K562 (cell line): Measurements from ENCODE around the gene OMP. TPM values are rescaled to one million over a fixed set of nuclear protein-coding genes. Genes with fewer than 3 reads are reported as not detected.

Experiments used
- ARHGAP35 ChIP-seq: fragments of 450-650 bp; IDR thresholded peaks from 2 replicates; pipeline ENCODE4 v1.6.1; 2018; ENCODE audit not compliant: partially characterized antibody
- CBFB ChIP-seq: sonication (generic); formaldehyde crosslinking; IDR thresholded peaks from 2 replicates; pipeline ENCODE4 v1.4.0; 2020; ENCODE audit warnings: mild to moderate bottlenecking, missing genetic modification reagents
- RHOXF2B ChIP-seq: fragments of 250-450 bp; sonication (Bioruptor Pico); conservative IDR thresholded peaks from 2 replicates; pipeline ENCODE4 v1.5.1; 2021
- SFPQ ChIP-seq: fragments of 200-400 bp; formaldehyde crosslinking; IDR thresholded peaks from 2 replicates; pipeline ENCODE4 v1.6.1; 2017; ENCODE audit warnings: mild to moderate bottlenecking, low read depth, low read length, moderate library complexity
- ZFX ChIP-seq: sonication (generic); formaldehyde crosslinking; IDR thresholded peaks from 2 replicates; pipeline ENCODE4 v1.8.0; 2022; ENCODE audit warnings: mild to moderate bottlenecking, missing genetic modification reagents, moderate library complexity
- ZNF384 ChIP-seq: IDR thresholded peaks from 2 replicates; pipeline ENCODE4 v1.6.1; 2012; ENCODE audit warnings: low read depth, low read length, improper control_type of control experiment
- ZNF583 ChIP-seq: fragments of 250-450 bp; sonication (Bioruptor Pico); IDR thresholded peaks from 2 replicates; pipeline ENCODE4 v1.4.0; 2020
- polyA plus RNA-seq, 8 experiments: library from polyadenylated mRNA; depleted of rRNA in 4 of 8; stranded (reverse) in 5 of 8; unstranded in 3 of 8; fragments of >200 nt; fragmentation: Nextera tagmentation in 2 of 8; fragmentation: Illumina TruSeq in 1 of 8; extraction: Ambion mirVana in 2 of 8; extraction: Trizol in 1 of 8; gene quantifications; 2 replicates each; pipeline versions ENCODE4 v1.2.1 to v1.2.3, GENCODE V29; 2011 to 2014; ENCODE audit warnings: inconsistent platforms in 1 of 8, missing spikeins in 1 of 8
- total RNA-seq, 7 experiments: library from RNA; depleted of rRNA in 6 of 7; stranded (reverse); fragments of >200 nt in 6 of 7; fragmentation: Illumina TruSeq in 2 of 7; extraction: Trizol in 2 of 7; gene quantifications; 2 replicates each; pipeline versions ENCODE4 v1.2.1 to v1.2.3, GENCODE V29; 2011 to 2021; ENCODE audit warnings: low replicate concordance in 1 of 7
- TF ChIP-seq, protein P1 (sequence below): sonication (generic); formaldehyde crosslinking; IDR thresholded peaks from 2 replicates; pipeline ENCODE4 v1.8.0; 2022; ENCODE audit warnings: mild to moderate bottlenecking, missing genetic modification reagents

The OMP gene
- total and polyA plus RNA-seq, 9 of the 15 experiments (the other 6 are each of a cell fraction or from before 2014, with no cell fraction given) = not detected

GRCh38 chr11:77055913-77056312, 46.7 kb upstream of the OMP start (continued):
- TF ChIP-seq, protein P1, sequence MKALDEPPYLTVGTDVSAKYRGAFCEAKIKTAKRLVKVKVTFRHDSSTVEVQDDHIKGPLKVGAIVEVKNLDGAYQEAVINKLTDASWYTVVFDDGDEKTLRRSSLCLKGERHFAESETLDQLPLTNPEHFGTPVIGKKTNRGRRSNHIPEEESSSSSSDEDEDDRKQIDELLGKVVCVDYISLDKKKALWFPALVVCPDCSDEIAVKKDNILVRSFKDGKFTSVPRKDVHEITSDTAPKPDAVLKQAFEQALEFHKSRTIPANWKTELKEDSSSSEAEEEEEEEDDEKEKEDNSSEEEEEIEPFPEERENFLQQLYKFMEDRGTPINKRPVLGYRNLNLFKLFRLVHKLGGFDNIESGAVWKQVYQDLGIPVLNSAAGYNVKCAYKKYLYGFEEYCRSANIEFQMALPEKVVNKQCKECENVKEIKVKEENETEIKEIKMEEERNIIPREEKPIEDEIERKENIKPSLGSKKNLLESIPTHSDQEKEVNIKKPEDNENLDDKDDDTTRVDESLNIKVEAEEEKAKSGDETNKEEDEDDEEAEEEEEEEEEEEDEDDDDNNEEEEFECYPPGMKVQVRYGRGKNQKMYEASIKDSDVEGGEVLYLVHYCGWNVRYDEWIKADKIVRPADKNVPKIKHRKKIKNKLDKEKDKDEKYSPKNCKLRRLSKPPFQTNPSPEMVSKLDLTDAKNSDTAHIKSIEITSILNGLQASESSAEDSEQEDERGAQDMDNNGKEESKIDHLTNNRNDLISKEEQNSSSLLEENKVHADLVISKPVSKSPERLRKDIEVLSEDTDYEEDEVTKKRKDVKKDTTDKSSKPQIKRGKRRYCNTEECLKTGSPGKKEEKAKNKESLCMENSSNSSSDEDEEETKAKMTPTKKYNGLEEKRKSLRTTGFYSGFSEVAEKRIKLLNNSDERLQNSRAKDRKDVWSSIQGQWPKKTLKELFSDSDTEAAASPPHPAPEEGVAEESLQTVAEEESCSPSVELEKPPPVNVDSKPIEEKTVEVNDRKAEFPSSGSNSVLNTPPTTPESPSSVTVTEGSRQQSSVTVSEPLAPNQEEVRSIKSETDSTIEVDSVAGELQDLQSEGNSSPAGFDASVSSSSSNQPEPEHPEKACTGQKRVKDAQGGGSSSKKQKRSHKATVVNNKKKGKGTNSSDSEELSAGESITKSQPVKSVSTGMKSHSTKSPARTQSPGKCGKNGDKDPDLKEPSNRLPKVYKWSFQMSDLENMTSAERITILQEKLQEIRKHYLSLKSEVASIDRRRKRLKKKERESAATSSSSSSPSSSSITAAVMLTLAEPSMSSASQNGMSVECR (CRISPR knock-in tag) = no peak
- no peak for TF ChIP-seq ZNF384
- TF ChIP-seq RHOXF2B (CRISPR knock-in tag) = no peak
- no peak for TF ChIP-seq SFPQ
- no peak for TF ChIP-seq CBFB (CRISPR knock-in tag)
- no peak for TF ChIP-seq ARHGAP35
- TF ChIP-seq ZNF583 (CRISPR knock-in tag) = no peak
- no peak for TF ChIP-seq ZFX (CRISPR knock-in tag)
